HG02763 (cell line): ENCODE data around the gene RND1.
"Not testable (repeated sequence)": the region's sequence is repeated elsewhere in the genome, so short reads cannot be mapped to it uniquely, and the experiment has no call there.

ENCODE experiments used
- ATAC-seq: cut with Tn5 transposase; IDR thresholded peaks from one replicate; pipeline ENCODE4 v1.9.1; 2021; ENCODE audit warnings: mild to moderate bottlenecking, moderate library complexity; ENCODE audit not compliant: unreplicated experiment

RND1 gene

DNA sequence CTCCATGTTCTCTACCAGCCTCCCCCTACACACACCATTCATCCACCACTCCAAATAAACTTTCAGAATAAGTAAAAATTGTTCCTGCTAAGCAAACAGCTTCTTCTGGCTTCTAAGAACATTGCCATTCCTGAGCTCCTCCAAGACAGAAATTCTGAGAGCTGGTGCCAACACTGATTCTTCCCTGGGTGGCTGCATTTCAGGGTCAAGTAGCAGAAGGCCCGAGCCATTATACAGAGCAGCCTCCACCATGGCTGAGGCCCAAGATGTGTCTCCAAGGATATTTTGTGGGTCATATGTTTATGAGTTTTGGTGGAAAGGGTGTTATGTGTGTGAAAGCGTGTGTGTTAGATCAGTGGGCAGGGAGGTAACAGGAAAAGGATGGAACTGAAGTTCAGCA, 3.5 kb upstream of the RND1 start:
- ATAC-seq, result no peak

DNA sequence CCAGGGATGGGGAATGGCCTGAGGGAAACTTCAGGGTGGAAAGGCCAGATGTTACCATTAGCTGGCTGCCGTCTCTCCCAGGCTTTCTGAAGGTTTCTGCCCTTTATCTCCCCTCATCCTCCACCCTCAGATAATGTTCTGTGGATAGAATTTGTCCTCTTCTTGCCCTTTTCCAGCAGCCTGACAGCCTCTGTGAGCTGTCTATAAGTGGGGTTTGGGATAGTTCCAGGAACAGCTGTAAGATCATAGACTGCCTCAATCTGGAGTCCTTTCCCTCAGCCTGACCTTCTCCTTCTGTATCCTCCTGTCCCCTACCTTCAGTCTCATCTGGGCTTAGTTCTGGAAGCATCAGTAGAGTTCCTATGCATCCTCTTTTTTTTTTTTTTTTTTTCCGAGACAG, 2.8 kb upstream of the RND1 start:
- no peak for ATAC-seq

DNA sequence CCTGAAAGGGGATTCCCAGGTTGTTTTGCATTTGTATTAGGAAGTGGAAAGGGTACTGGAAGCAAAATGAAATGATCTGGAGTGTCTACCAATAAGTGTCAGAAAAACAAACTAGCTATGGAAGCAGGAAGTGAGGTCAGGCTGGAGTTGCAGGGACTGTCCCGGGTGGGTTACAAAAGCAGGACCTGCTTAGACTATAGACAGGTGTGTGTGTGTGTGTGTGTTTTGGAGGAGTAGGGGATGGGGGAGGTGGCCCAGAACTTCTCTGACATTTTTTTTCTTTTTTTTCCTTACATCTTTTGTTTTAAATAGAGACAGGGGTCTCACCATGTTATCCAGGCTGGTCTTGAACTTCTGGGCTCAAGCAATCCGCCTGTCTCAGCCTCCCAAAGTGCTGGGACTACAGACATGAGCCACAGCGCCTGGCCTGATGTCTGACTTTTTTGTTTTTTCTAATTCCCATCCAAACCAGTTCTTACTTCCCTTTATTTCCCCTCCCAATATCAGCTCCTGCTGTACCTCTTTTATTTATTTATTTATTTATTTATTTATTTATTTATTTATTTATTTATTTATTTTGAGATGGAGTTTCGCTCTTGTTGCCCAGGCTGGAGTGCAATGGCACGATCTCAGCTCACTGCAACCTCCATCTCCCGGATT, 512 bp upstream of the RND1 start:
- ATAC-seq, result no peak

DNA sequence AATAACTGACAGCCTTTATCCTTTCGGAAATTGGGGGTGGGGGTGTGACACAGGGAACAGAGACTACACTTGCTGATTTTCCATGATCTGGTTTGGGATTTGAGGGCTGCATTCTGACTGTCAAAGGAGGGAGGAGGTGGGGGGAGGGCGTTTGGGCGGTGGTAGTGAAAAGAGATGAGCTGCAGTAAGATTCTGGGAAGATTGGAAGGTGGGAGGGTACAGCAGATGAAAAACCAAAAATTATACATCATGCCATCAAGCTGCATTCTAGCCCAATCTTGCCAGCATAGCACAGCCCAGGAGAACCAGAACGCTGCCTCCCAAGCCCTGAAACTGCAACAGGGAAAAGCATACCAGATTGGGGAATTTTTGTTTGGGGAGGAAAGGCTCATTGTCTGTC, 2.4 kb downstream of the RND1 start:
- ATAC-seq, result no peak

DNA sequence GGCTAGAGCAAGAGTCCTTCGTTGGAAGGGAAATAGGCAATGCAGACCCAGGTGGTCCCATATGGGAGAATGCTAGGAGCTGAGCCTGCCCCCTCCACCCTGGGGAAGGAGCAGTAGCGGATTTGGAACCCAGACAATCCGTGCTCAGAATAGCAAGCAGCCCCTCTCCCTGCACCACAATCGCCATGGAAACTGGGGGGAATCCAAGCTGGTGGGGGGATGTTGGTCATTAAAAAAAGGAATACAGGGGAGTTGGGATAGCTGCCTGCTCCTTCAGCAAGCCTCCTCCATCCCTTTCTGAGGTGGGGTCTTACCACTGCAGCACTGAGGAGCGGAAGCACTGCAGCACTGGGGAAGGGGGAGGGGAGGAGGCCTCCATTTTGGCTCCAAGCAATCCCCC, 2.9 kb downstream of the RND1 start:
- no peak for ATAC-seq

DNA sequence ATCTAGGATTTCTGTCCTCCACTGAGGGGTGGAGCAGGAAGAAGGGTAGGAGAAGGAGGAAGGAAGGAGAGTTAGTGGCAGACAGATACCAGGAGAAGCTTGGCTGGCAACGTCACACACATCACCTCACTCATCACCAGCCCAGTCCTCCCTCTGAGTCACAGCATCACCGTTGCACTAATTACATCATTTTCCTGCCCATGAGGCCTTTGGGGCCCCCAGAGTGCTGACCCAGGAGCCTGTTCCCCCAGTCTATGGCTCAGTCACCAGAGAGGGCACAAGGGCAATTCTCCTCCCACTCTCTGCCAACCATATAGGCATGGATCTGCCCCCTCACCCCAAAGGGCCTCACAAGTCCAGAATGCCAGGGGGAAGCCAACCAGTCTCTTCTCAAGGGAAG, 4.6 kb downstream of the RND1 start:
- ATAC-seq, result no peak

DNA sequence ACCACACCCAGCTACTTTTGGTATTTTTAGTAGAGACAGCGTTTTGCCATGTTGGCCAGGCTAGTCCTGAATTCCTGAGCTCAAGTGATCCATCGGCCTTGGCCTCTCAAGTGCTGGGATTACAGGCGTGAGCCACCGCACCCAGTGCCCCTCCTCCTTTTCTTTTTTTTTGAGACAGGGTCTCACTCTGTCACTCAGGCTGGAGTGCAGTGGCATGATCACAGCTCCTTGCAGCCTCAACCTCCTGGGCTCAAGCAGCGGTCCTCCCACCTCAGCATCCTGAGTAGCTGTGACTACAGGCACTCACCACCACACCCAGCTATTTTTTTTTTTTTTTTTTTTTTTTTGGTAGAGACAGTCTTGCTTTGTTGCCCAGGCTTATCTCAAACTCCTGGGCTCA, 5.4 kb downstream of the RND1 start:
- ATAC-seq, result not testable (repeated sequence)

DNA sequence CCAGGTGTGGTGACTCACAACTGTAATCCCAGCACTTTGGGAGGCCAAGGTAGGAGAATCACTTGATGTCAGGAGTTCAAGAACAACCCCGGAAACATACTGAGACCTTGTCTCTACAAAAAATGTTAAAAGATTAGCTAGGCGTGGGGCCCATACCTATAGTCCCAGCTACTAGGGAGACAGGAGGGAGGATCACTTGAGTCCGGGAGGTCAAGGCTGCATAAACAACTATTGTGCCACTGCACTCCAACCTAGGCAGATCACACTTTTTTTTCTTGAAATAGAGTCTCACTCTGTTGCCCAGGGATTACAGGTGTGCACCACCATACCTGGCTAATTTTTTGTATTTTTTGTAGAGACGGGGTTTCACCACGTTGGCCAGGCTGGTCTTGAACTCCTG, 6.1 kb downstream of the RND1 start:
- ATAC-seq, result no peak

DNA sequence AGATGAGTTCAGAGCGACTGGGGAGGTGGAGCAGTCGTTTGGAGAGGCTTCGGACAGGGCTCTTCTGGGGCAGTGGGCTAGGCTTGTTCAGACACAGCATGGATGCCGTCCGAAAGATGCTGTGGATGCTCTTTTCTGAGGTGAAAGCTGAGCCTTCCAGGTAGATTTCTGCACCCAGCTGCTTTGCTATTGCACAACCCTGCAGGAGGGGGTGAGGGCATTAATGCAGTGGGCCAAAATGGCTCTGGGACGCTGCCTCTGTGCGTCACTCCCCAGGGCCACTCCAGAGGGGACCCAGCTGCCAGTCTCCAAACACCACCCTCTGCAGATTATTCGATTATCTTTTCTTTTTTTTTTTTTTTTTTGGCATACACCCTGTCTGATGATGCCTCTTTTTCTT, 7.6 kb downstream of the RND1 start:
- ATAC-seq, result no peak

DNA sequence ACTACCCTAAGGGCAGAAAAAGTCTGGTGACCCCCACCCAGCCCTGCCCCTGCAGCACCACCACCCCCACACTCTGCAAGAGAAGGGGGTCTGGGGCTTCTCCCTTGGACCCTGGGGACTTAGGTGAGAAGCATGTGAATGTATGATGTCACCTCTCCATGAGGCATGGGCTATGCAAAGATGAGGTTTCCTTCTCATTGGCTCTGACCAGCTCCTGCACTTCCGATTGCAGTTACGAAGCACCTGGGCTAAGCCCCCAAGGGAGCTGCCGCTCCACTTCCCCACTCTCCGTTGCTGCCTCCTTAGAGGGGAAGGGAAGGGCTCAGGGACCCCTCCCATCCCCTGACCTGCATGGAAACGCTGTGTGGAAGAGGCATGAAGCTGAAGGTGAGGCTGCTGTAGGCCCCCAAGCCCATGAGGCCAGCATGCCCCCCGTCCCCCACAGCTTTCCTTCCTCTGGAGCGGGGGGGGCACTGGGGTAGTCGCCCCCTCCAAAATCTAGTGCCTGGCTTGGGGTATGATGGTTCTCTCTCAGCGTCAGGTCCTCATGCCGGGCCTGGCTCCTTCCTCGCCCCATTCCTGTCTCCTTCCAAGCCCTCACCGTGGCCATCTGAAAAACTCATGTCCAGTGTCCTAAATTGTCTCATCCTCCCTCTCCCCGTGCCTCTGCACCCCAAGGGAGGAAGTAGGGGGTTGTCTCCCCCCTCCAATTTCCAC, 8.2 kb downstream of the RND1 start:
- no peak for ATAC-seq

DNA sequence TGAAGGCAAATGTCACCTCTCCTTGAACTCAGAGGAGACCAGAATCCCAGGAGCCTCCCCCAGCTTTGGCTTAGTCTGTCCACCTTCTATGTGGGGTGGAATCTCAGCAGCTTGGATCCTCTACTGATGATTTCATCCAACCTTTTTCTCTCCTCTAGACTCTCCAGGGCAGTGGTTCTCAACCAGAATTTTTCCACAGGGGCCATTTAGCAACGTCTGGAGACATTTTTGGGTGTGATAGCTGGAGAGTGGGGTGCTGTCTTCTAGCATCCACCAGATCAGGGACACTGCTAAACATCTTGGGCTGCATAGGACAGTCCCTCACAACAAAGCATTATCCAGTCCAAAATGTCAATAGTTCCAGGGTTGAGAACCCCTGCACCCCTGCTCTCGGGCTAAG, 9.3 kb downstream of the RND1 start:
- ATAC-seq, result no peak

DNA sequence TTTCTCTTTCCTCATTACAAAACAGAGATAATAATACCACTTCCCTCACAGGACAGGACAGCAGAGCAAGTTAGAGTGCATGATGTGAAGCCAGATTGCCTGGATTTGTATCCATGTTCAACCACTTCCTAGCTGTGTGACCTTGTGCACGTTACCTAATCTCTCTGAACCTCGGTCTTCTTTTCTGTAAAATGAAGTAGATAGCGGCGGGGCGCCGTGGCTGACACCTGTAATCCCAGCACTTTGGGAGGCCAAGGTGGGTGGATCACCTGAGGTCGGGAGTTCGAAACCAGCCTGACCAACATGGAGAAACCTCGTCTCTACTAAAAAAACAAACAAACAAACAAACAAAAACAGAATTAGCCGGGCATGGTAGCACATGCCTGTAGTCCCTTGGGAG, 10.7 kb downstream of the RND1 start:
- ATAC-seq, result not testable (repeated sequence)

DNA sequence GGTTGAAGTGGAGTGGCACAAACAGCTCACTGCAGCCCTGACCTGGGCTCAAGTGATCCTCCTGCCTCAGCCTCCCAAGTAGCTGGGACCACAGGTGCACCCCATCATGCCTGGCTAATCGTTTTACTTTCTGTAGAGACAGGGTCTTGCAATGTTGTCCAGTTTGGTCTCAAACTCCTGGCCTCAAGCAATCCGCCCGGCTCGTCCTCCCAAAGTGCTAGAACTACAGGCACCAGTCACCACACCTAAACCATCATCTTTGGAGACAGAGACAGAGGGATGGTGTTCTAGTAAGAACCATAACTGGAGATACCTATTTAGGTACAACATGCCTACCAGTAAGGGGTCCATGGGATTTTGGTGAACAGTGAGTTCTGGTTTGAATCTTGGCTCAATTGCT, 11.2 kb downstream of the RND1 start:
- no peak for ATAC-seq

DNA sequence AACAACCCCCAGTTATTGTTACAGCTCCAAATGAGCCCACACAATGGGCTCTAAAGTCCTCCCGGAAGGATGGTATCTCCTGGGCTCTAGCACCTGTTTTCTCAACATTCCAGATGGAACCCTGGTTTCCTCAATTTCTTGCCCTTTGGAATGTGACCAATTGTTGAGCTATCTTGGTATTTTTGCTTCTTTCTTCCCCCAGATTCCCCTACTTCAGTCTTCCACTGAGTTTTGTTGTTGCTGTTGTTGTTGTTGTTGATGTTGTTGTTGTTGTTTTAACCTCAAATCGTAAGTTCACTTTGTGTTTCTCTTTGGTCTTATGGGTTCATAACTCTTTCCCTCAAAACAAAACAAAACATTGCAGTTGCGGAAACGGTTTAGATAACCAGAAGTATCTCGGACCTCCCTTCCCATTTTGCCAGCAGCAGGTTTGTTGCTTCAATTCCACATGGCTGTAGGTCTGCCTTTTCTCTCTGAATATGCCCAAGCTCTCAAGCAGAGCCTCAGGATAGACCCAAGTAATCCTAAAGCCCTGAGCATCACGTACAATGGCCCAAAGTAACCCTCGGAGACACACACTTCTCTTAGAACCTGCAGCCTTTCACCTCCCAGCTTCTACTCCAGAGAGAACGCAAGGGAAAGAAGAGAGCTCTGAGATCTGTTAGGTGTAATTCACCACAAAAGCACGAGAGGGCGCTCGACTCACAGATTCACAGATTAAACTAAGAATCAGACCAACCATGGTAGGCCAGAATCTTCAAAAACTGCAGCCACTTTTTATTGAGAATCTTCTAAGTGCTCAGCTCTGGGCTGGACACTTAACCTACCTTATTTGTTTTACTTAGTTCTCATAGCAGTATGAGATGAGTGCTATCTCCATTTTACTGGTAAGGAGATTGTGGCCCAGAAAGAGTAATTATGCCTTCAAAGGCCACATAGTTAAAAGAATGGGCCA, 12.7 kb downstream of the RND1 start:
- peak; percentile 50 for ATAC-seq

DNA sequence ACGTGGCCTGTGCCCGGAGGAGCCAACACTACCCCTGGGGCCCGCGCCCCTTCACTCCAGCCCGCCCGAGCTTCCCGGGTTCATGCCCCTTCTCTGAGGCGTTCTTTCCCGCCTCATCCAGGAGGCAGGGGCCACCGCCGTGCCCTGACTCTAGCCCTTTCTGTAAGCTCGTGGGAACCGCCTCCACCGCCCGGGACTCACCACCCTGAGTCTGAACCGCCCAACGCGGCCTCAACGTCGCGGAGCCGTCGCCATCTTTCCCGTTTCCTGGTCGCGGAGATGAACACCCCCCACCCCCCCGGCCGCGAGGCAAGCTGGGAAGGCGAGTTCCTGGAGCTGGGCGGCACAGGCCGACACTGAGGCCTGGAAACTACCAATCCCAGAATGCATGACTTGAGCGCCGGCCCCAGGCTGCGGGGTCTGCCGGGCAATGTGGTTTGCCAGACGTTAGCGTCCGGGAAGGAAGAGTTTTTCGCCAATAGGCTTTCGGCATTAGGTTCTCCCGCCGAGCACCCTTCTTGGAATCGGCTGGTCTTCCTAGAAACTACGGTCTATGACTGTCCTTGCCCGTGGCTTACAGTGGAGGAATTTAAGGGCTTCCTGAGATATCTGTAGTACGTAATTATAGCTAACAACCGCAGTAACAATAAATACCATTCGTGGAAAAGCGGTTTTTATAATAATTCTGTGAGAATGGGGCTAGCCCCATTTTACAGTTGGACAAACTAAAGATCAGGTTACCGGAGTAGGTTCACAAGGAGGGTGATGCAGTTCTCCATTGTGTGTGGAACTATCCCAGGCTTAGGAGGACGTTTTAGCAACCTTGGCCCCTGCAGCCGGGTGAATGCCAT, 13.6 kb downstream of the RND1 start, which contains the start of gene DDX23:
Gene DDX23 (minus strand): TSS at position 281 of the 851 bp plus-strand sequence. CDS start 6,381 bp downstream, outside the sequence.
- peak; percentile 95 for ATAC-seq

DNA sequence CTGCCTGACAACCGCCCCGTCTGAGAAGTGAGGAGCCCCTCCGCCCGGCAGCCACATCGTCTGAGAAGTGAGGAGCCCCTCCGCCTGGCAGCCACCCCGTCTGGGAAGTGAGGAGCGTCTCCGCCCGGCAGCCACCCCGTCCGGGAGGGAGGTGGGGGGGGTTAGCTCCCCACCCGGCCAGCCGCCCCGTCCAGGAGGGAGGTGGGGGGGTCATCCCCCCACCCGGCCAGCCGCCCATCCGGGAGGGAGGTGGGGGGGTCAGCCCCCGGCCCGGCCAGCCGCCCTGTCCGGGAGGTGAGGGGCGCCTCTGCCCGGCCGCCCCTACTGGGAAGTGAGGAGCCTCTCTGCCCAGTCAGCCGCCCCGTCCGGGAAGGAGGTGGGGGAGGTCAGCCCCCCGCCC, 23.6 kb downstream of the RND1 start:
- ATAC-seq, result not testable (repeated sequence)

DNA sequence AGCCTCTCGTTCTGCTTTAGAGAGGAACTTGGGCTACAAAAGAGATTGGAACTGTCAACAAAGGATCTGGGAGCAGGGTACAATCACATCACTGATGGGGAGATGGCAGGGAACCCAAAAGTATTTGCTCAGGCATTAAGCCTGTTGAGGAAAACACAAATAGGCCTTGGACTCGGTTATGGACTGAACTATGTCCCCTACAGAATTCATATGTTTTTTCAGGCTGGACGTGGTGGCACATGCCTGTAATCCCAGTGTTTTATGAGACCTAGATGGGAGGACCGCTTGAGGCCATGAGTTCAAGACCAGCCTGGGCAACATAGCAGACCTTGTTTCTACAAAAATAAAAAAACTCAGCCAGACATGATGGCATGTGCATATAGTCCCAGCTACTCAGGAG, 27.6 kb downstream of the RND1 start:
- ATAC-seq, result no peak

DNA sequence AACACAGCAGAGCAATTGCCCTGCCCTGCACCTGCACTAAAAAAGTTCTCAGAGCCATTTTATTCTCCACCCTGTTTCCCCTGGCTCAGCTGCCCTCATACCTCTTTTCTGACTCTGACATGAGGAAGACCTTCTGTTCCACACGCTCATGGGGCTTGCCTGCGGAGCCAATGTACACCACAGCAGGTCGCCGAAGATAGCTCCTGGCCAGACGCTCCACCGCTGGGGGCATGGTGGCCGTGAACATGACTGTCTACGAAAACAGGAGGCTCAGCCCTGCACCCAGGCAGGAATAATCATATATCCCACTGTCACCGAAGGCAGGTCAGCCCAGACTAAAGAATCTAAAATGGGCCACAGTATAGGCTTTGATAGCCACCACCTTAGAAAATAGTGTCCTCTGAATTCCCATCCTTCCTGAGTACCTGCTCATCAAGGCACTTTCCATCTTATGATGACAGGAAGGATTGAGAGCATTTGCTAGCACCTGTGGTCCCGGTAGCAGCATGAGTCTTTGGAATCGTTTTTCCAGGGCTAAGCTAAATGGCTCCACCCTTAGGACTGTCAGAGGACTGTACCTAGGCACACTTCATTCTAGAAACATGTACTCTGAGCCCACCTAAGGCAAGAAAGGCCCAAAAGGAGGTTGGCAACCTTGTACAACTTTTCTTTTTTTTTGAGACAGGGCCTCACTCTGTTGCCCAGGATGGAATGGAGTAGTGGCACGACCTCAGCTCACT, 33.2 kb downstream of the RND1 start:
- ATAC-seq, result no peak

DNA sequence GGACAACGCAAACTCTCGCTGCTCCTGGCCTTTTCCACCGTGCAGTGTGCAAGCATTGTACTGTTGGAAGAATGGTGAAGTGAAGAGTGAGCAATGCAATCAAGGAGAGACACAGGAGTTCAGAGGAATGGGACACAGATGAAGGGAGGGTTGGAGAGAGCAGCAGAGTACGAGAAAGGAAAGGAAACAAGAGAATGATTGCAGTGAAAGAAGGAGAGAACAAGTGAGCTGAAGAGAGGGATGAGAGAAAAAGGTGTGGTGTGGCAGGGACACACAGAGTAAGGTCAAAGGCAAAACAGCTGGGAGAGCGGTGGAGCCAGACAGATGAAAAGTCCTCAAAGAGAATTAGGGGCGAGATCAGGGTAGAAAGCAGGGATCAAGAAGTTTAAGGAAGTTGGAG, 34.4 kb downstream of the RND1 start:
- no peak for ATAC-seq
